ENCODE measurements around the gene CST11. TPM values are rescaled to one million over a fixed set of nuclear protein-coding genes. Genes with fewer than 3 reads are reported as not detected.

Gene CST11
- not detected for polyA plus RNA-seq (2013, experiment 1 of 4)
- not detected for polyA plus RNA-seq (2013, experiment 2 of 4)
- not detected for polyA plus RNA-seq (2013, experiment 3 of 4)
- not detected for polyA plus RNA-seq (2013, experiment 4 of 4)

- Histone ChIP-seq H3K4me1 (ENCODE audit: control insufficient read depth, insufficient read depth, low read length) (no peaks in the 10 kb centered on the region), H3K27me3 (ENCODE audit: control insufficient read depth, insufficient read depth, low read length, poor library complexity, severe bottlenecking) (no peaks in the 10 kb centered on the region), H3K9me3 (ENCODE audit: control insufficient read depth, low read length) (no peaks in the 10 kb centered on the region), H3K27ac (ENCODE audit: insufficient read depth, low read depth, low read length, poor library complexity, severe bottlenecking) (no peak within 1 kb of the TSS), H3K4me3 (ENCODE audit: insufficient read depth, low read depth, low read length) (no peak within 1 kb of the TSS), H3K36me3 (ENCODE audit: control insufficient read depth, insufficient read depth, low read length) (no peaks in the 10 kb centered on the region)
- 60 to 70% methylated on average over 4 of the region's 4 CpGs for WGBS, 2 experiments
Measured at GRCh38 chr20:23452776-23453175, at the start of gene CST11. Gene CST11 (minus strand): TSS chr20:23452876. CDS start chr20:23452811, 65 bp downstream.

GRCh38 chr20:23501926-23502325 lies 49.2 kb upstream of the CST11 start:
- Histone ChIP-seq H3K9me3 (ENCODE audit: control insufficient read depth, low read length) (no peaks in the 10 kb centered on the region), H3K36me3 (ENCODE audit: control insufficient read depth, insufficient read depth, low read length) (no peaks in the 10 kb centered on the region), H3K27me3 (ENCODE audit: control insufficient read depth, insufficient read depth, low read length, poor library complexity, severe bottlenecking) (no peaks in the 10 kb centered on the region), H3K4me3 (ENCODE audit: insufficient read depth, low read depth, low read length) (no peak overlapping the region), H3K4me1 (ENCODE audit: control insufficient read depth, insufficient read depth, low read length) (peaks cover 5% of the 10 kb centered on the region), H3K27ac (ENCODE audit: insufficient read depth, low read depth, low read length, poor library complexity, severe bottlenecking) (no peak overlapping the region)
- WGBS, 2 experiments: 94 to 97% methylated on average over 4 of the region's 4 CpGs

GRCh38 chr20:23497536-23497935 lies 44.9 kb upstream of the CST11 start:
- H3K36me3 ChIP-seq (ENCODE audit: control insufficient read depth, insufficient read depth, low read length): no peaks in the 10 kb centered on the region
- H3K4me3 ChIP-seq (ENCODE audit: insufficient read depth, low read depth, low read length): no peak overlapping the region
- H3K9me3 ChIP-seq (ENCODE audit: control insufficient read depth, low read length): no peaks in the 10 kb centered on the region
- no peaks in the 10 kb centered on the region for H3K27me3 ChIP-seq (ENCODE audit: control insufficient read depth, insufficient read depth, low read length, poor library complexity, severe bottlenecking)
- no peak overlapping the region for H3K27ac ChIP-seq (ENCODE audit: insufficient read depth, low read depth, low read length, poor library complexity, severe bottlenecking)
- H3K4me1 ChIP-seq (ENCODE audit: control insufficient read depth, insufficient read depth, low read length): peaks cover 5% of the 10 kb centered on the region
- 94 to 96% methylated on average over 1 of the region's 1 CpG for WGBS, 2 experiments

- no peak overlapping the region for H3K4me3 ChIP-seq (ENCODE audit: insufficient read depth, low read depth, low read length)
Measured at GRCh38 chr20:23493172-23493772, 40.6 kb upstream of the CST11 start.

GRCh38 chr20:23492292-23492691 lies 39.6 kb upstream of the CST11 start:
- no peaks in the 10 kb centered on the region for H3K9me3 ChIP-seq (ENCODE audit: control insufficient read depth, low read length)
- H3K4me3 ChIP-seq (ENCODE audit: insufficient read depth, low read depth, low read length): no peak overlapping the region
- no peaks in the 10 kb centered on the region for H3K27me3 ChIP-seq (ENCODE audit: control insufficient read depth, insufficient read depth, low read length, poor library complexity, severe bottlenecking)
- H3K4me1 ChIP-seq (ENCODE audit: control insufficient read depth, insufficient read depth, low read length): no peaks in the 10 kb centered on the region
- no peaks in the 10 kb centered on the region for H3K36me3 ChIP-seq (ENCODE audit: control insufficient read depth, insufficient read depth, low read length)
- no peak overlapping the region for H3K27ac ChIP-seq (ENCODE audit: insufficient read depth, low read depth, low read length, poor library complexity, severe bottlenecking)

More at GRCh38 chr20:23493172-23493772, 40.6 kb upstream of the CST11 start:
- Histone ChIP-seq H3K9me3 (ENCODE audit: control insufficient read depth, low read length) (no peaks in the 10 kb centered on the region), H3K36me3 (ENCODE audit: control insufficient read depth, insufficient read depth, low read length) (no peaks in the 10 kb centered on the region), H3K27me3 (ENCODE audit: control insufficient read depth, insufficient read depth, low read length, poor library complexity, severe bottlenecking) (no peaks in the 10 kb centered on the region), H3K27ac (ENCODE audit: insufficient read depth, low read depth, low read length, poor library complexity, severe bottlenecking) (no peak overlapping the region), H3K4me1 (ENCODE audit: control insufficient read depth, insufficient read depth, low read length) (no peaks in the 10 kb centered on the region)
- WGBS, 2 experiments: 94 to 97% methylated on average over 3 of the region's 3 CpGs

GRCh38 chr20:23490817-23491216 lies 38.1 kb upstream of the CST11 start, which contains the start of gene CST8:
Gene CST8 (plus strand): TSS chr20:23491117. CDS start chr20:23491668, 551 bp downstream.
- H3K27ac ChIP-seq (ENCODE audit: insufficient read depth, low read depth, low read length, poor library complexity, severe bottlenecking): no peak within 1 kb of the TSS
- no peaks in the 10 kb centered on the region for H3K27me3 ChIP-seq (ENCODE audit: control insufficient read depth, insufficient read depth, low read length, poor library complexity, severe bottlenecking)
- WGBS, 2 experiments: 92% methylated on average over 5 of the region's 5 CpGs
- H3K4me1 ChIP-seq (ENCODE audit: control insufficient read depth, insufficient read depth, low read length): no peaks in the 10 kb centered on the region
- H3K4me3 ChIP-seq (ENCODE audit: insufficient read depth, low read depth, low read length): no peak within 1 kb of the TSS
- H3K36me3 ChIP-seq (ENCODE audit: control insufficient read depth, insufficient read depth, low read length): no peaks in the 10 kb centered on the region
- no peaks in the 10 kb centered on the region for H3K9me3 ChIP-seq (ENCODE audit: control insufficient read depth, low read length)

GRCh38 chr20:23488996-23489395 lies 36.3 kb upstream of the CST11 start:
- Histone ChIP-seq H3K27ac (ENCODE audit: insufficient read depth, low read depth, low read length, poor library complexity, severe bottlenecking) (no peak overlapping the region), H3K4me1 (ENCODE audit: control insufficient read depth, insufficient read depth, low read length) (no peaks in the 10 kb centered on the region), H3K27me3 (ENCODE audit: control insufficient read depth, insufficient read depth, low read length, poor library complexity, severe bottlenecking) (no peaks in the 10 kb centered on the region), H3K4me3 (ENCODE audit: insufficient read depth, low read depth, low read length) (no peak overlapping the region), H3K9me3 (ENCODE audit: control insufficient read depth, low read length) (no peaks in the 10 kb centered on the region), H3K36me3 (ENCODE audit: control insufficient read depth, insufficient read depth, low read length) (no peaks in the 10 kb centered on the region)
- 93 to 98% methylated on average over 2 to 3 of the region's 3 CpGs for WGBS, 2 experiments

GRCh38 chr20:23488470-23488869 lies 35.8 kb upstream of the CST11 start:
- Histone ChIP-seq H3K27me3 (ENCODE audit: control insufficient read depth, insufficient read depth, low read length, poor library complexity, severe bottlenecking) (no peaks in the 10 kb centered on the region), H3K9me3 (ENCODE audit: control insufficient read depth, low read length) (no peaks in the 10 kb centered on the region), H3K27ac (ENCODE audit: insufficient read depth, low read depth, low read length, poor library complexity, severe bottlenecking) (no peak overlapping the region), H3K4me3 (ENCODE audit: insufficient read depth, low read depth, low read length) (no peak overlapping the region), H3K36me3 (ENCODE audit: control insufficient read depth, insufficient read depth, low read length) (no peaks in the 10 kb centered on the region), H3K4me1 (ENCODE audit: control insufficient read depth, insufficient read depth, low read length) (no peaks in the 10 kb centered on the region)
- 100% methylated on average over 1 of the region's 2 CpGs for WGBS, 2 experiments

GRCh38 chr20:23484081-23484480 lies 31.4 kb upstream of the CST11 start:
- H3K27ac ChIP-seq (ENCODE audit: insufficient read depth, low read depth, low read length, poor library complexity, severe bottlenecking): no peak overlapping the region
- H3K4me3 ChIP-seq (ENCODE audit: insufficient read depth, low read depth, low read length): no peak overlapping the region
- no peaks in the 10 kb centered on the region for H3K36me3 ChIP-seq (ENCODE audit: control insufficient read depth, insufficient read depth, low read length)
- WGBS, 2 experiments: 85 to 89% methylated on average over 4 of the region's 4 CpGs
- H3K27me3 ChIP-seq (ENCODE audit: control insufficient read depth, insufficient read depth, low read length, poor library complexity, severe bottlenecking): no peaks in the 10 kb centered on the region
- H3K4me1 ChIP-seq (ENCODE audit: control insufficient read depth, insufficient read depth, low read length): peaks cover 6% of the 10 kb centered on the region
- H3K9me3 ChIP-seq (ENCODE audit: control insufficient read depth, low read length): no peaks in the 10 kb centered on the region

GRCh38 chr20:23482138-23482537 lies 29.5 kb upstream of the CST11 start:
- H3K27me3 ChIP-seq (ENCODE audit: control insufficient read depth, insufficient read depth, low read length, poor library complexity, severe bottlenecking): no peaks in the 10 kb centered on the region
- H3K9me3 ChIP-seq (ENCODE audit: control insufficient read depth, low read length): no peaks in the 10 kb centered on the region
- peaks cover 6% of the 10 kb centered on the region for H3K4me1 ChIP-seq (ENCODE audit: control insufficient read depth, insufficient read depth, low read length)
- H3K27ac ChIP-seq (ENCODE audit: insufficient read depth, low read depth, low read length, poor library complexity, severe bottlenecking): no peak overlapping the region
- 74 to 80% methylated on average over 2 of the region's 2 CpGs for WGBS, 2 experiments
- no peaks in the 10 kb centered on the region for H3K36me3 ChIP-seq (ENCODE audit: control insufficient read depth, insufficient read depth, low read length)
- no peak overlapping the region for H3K4me3 ChIP-seq (ENCODE audit: insufficient read depth, low read depth, low read length)

Measured in ectodermal cell (in vitro differentiated cells).